ENCODE measurements around the gene WDR48.

WDR48 gene

GRCh38 chr3:39127269-39127907 lies 75.6 kb downstream of the WDR48 start:
- Histone ChIP-seq H3K27ac (no peak overlapping the region), H3K4me3 (no peak overlapping the region)
- no peak for DNase-seq (ENCODE audit: low spot score)
- TF ChIP-seq, protein P1, sequence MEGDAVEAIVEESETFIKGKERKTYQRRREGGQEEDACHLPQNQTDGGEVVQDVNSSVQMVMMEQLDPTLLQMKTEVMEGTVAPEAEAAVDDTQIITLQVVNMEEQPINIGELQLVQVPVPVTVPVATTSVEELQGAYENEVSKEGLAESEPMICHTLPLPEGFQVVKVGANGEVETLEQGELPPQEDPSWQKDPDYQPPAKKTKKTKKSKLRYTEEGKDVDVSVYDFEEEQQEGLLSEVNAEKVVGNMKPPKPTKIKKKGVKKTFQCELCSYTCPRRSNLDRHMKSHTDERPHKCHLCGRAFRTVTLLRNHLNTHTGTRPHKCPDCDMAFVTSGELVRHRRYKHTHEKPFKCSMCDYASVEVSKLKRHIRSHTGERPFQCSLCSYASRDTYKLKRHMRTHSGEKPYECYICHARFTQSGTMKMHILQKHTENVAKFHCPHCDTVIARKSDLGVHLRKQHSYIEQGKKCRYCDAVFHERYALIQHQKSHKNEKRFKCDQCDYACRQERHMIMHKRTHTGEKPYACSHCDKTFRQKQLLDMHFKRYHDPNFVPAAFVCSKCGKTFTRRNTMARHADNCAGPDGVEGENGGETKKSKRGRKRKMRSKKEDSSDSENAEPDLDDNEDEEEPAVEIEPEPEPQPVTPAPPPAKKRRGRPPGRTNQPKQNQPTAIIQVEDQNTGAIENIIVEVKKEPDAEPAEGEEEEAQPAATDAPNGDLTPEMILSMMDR (IDR thresholded peaks at IDR 0.05) = no peak

DNA sequence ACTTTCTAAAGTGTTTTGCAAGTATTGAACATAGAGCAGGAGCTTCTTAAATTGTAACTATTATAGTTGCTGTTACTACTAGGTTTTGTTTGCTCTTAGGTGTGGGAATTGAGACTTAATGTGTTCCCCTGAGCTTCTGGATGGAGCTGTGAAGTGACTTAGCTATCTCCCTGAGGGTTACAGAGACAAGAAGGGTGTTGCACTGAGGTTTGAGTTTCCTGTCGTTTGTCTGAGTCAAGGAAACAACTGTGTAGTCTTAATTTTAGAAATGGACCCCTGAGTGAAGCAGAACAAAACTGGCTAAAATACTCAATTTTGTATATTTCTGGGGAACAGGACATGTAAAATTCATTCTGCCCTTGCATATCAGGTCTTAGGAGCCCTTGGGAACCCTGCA lies 76.1 kb downstream of the WDR48 start:
- Histone ChIP-seq H3K27ac (no peak overlapping the region), H3K4me3 (no peak overlapping the region)
- TF ChIP-seq, protein P1 (IDR thresholded peaks at IDR 0.05) = no peak
- no peak for DNase-seq (ENCODE audit: low spot score)

- no peak for DNase-seq (ENCODE audit: low spot score)
- no peak overlapping the region for H3K27ac ChIP-seq
- TF ChIP-seq, protein P1 (IDR thresholded peaks at IDR 0.05) = no peak
- H3K4me3 ChIP-seq = no peak overlapping the region
These were observed 77.1 kb downstream of the WDR48 start for GRCh38 chr3:39128951-39129350.

- H3K4me3 ChIP-seq = no peak overlapping the region
- no peak overlapping the region for H3K27ac ChIP-seq
- TF ChIP-seq, protein P1 (IDR thresholded peaks at IDR 0.05) = no peak
- DNase-seq (ENCODE audit: low spot score) = no peak
These were observed 78.2 kb downstream of the WDR48 start for GRCh38 chr3:39130026-39130425.

DNA sequence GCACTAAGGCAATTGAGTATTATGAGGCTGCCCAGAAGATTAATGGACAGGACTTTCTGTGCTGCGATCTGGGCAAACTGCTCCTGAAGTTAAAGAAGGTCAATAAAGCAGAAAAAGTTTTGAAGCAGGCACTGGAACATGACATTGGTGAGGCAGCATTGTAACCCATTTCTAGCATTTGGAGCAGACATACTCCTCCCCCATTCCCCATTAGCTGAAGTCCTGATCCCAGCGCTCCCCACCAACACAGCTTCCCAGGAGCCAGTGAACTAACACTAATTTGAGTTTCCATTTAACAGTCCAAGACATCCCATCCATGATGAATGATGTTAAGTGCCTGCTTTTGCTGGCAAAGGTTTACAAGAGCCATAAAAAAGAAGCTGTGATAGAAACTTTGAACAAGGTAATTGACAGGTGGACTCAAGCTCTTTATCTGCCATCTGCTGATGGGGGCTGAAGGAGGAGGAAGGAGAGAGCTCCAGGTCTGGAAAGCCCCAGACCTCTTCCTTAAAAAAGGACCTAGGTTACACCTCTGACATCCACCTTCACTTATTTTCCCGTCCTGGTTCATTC lies 79.0 kb downstream of the WDR48 start:
- H3K4me3 ChIP-seq = no peak overlapping the region
- H3K27ac ChIP-seq = no peak overlapping the region
- TF ChIP-seq, protein P1 (IDR thresholded peaks at IDR 0.05) = no peak
- no peak for DNase-seq (ENCODE audit: low spot score)

GRCh38 chr3:39132096-39133092 lies 80.6 kb downstream of the WDR48 start:
- H3K27ac ChIP-seq = no peak overlapping the region
- TF ChIP-seq, protein P1 (IDR thresholded peaks at IDR 0.05) = no peak
- DNase-seq (ENCODE audit: low spot score) = no peak
- no peak overlapping the region for H3K4me3 ChIP-seq
